Measurements from ENCODE around the gene RAB40C.

Gene RAB40C

GRCh38 chr16:576197-576822 lies 13.6 kb upstream of the RAB40C start:
- no peaks in the 10 kb centered on the region for H3K9me3 Mint-ChIP-seq
- peaks cover 10% of the 10 kb centered on the region for H3K4me1 Mint-ChIP-seq
- ATAC-seq (ENCODE audit: low read depth) (no peak), DNase-seq (ENCODE audit: low spot score in 2 of 2) (no peak)
- H3K27me3 Mint-ChIP-seq, result no peaks in the 10 kb centered on the region
- no peak overlapping the region for H3K4me3 Mint-ChIP-seq
- no peaks in the 10 kb centered on the region for H3K36me3 Mint-ChIP-seq
- no peak overlapping the region for H3K27ac Mint-ChIP-seq

- H3K9me3 Mint-ChIP-seq, result no peaks in the 10 kb centered on the region
- no peaks in the 10 kb centered on the region for H3K36me3 Mint-ChIP-seq
- H3K27me3 Mint-ChIP-seq, result no peaks in the 10 kb centered on the region
- ATAC-seq (ENCODE audit: low read depth) (no peak), DNase-seq (ENCODE audit: low spot score in 2 of 2) (no peak)
- H3K4me3 Mint-ChIP-seq, result no peak overlapping the region
- peaks cover 6% of the 10 kb centered on the region for H3K4me1 Mint-ChIP-seq
- no peak overlapping the region for H3K27ac Mint-ChIP-seq
These were observed 13.1 kb upstream of the RAB40C start for GRCh38 chr16:576823-577201.

GRCh38 chr16:577796-578195 lies 12.1 kb upstream of the RAB40C start:
- ATAC-seq (ENCODE audit: low read depth), result no peak
- peaks cover 4% of the 10 kb centered on the region for H3K4me1 Mint-ChIP-seq
- H3K27me3 Mint-ChIP-seq, result no peaks in the 10 kb centered on the region
- no peak overlapping the region for H3K4me3 Mint-ChIP-seq
- H3K36me3 Mint-ChIP-seq, result no peaks in the 10 kb centered on the region
- no peak overlapping the region for H3K27ac Mint-ChIP-seq
- no peak for DNase-seq (ENCODE audit: low spot score in 2 of 2)
- H3K9me3 Mint-ChIP-seq, result no peaks in the 10 kb centered on the region

- H3K9me3 Mint-ChIP-seq, result no peaks in the 10 kb centered on the region
- ATAC-seq (ENCODE audit: low read depth), result no peak
- no peak overlapping the region for H3K4me3 Mint-ChIP-seq
- no peak for DNase-seq (ENCODE audit: low spot score in 2 of 2)
- H3K27me3 Mint-ChIP-seq, result no peaks in the 10 kb centered on the region
- H3K27ac Mint-ChIP-seq, result no peak overlapping the region
- no peaks in the 10 kb centered on the region for H3K36me3 Mint-ChIP-seq
- H3K4me1 Mint-ChIP-seq, result peaks cover 4% of the 10 kb centered on the region
These were observed 11.5 kb upstream of the RAB40C start for GRCh38 chr16:578232-578869.

- ATAC-seq (ENCODE audit: low read depth) (peak; percentile 96), DNase-seq (ENCODE audit: low spot score in 2 of 2) (peak; percentile 66 to 86)
- Mint-ChIP-seq H3K9me3 (no peaks in the 10 kb centered on the region), H3K36me3 (no peaks in the 10 kb centered on the region), H3K4me3 (peak overlapping the region; percentile 53), H3K27ac (no peak overlapping the region), H3K4me1 (peaks cover 4% of the 10 kb centered on the region), H3K27me3 (no peaks in the 10 kb centered on the region)
These were observed 10.9 kb upstream of the RAB40C start for GRCh38 chr16:578870-579405.

GRCh38 chr16:580141-580945 lies 9.5 kb upstream of the RAB40C start:
- no peaks in the 10 kb centered on the region for H3K9me3 Mint-ChIP-seq
- ATAC-seq (ENCODE audit: low read depth) (no peak), DNase-seq (ENCODE audit: low spot score in 2 of 2) (no peak)
- no peaks in the 10 kb centered on the region for H3K36me3 Mint-ChIP-seq
- no peak overlapping the region for H3K27ac Mint-ChIP-seq
- peaks cover 2% of the 10 kb centered on the region for H3K27me3 Mint-ChIP-seq
- H3K4me3 Mint-ChIP-seq, result no peak overlapping the region
- H3K4me1 Mint-ChIP-seq, result peaks cover 4% of the 10 kb centered on the region

GRCh38 chr16:580946-581498 lies 8.8 kb upstream of the RAB40C start:
- DNase-seq (ENCODE audit: low spot score in 2 of 2) (no peak), ATAC-seq (ENCODE audit: low read depth) (no peak)
- H3K36me3 Mint-ChIP-seq, result no peaks in the 10 kb centered on the region
- H3K9me3 Mint-ChIP-seq, result no peaks in the 10 kb centered on the region
- H3K27me3 Mint-ChIP-seq, result peaks cover 2% of the 10 kb centered on the region
- no peak overlapping the region for H3K4me3 Mint-ChIP-seq
- H3K27ac Mint-ChIP-seq, result no peak overlapping the region
- H3K4me1 Mint-ChIP-seq, result peaks cover 4% of the 10 kb centered on the region

GRCh38 chr16:582218-582613 lies 7.7 kb upstream of the RAB40C start:
- DNase-seq (ENCODE audit: low spot score in 2 of 2), result no peak
- H3K27me3 Mint-ChIP-seq, result peaks cover 2% of the 10 kb centered on the region
- no peak overlapping the region for H3K4me3 Mint-ChIP-seq
- ATAC-seq (ENCODE audit: low read depth), result no peak
- no peaks in the 10 kb centered on the region for H3K36me3 Mint-ChIP-seq
- no peaks in the 10 kb centered on the region for H3K9me3 Mint-ChIP-seq
- peaks cover 5% of the 10 kb centered on the region for H3K4me1 Mint-ChIP-seq
- no peak overlapping the region for H3K27ac Mint-ChIP-seq

GRCh38 chr16:582614-583331 lies 7.1 kb upstream of the RAB40C start:
- Mint-ChIP-seq H3K27ac (no peak overlapping the region), H3K4me1 (peaks cover 7% of the 10 kb centered on the region), H3K4me3 (no peak overlapping the region), H3K36me3 (no peaks in the 10 kb centered on the region), H3K9me3 (no peaks in the 10 kb centered on the region), H3K27me3 (peaks cover 2% of the 10 kb centered on the region)
- ATAC-seq (ENCODE audit: low read depth), result no peak
- no peak for DNase-seq (ENCODE audit: low spot score in 2 of 2)

- H3K27me3 Mint-ChIP-seq, result peaks cover 2% of the 10 kb centered on the region
- H3K9me3 Mint-ChIP-seq, result no peaks in the 10 kb centered on the region
- ATAC-seq (ENCODE audit: low read depth) (no peak), DNase-seq (ENCODE audit: low spot score in 2 of 2) (no peak)
- H3K27ac Mint-ChIP-seq, result no peak overlapping the region
- H3K36me3 Mint-ChIP-seq, result no peaks in the 10 kb centered on the region
- H3K4me3 Mint-ChIP-seq, result no peak overlapping the region
- H3K4me1 Mint-ChIP-seq, result peaks cover 7% of the 10 kb centered on the region
These were observed 6.4 kb upstream of the RAB40C start for GRCh38 chr16:583470-583814.

- H3K36me3 Mint-ChIP-seq, result no peaks in the 10 kb centered on the region
These were observed 5.9 kb upstream of the RAB40C start for GRCh38 chr16:583815-584591.

GRCh38 chr16:585351-585750 lies 4.5 kb upstream of the RAB40C start:
- no peak overlapping the region for H3K4me3 Mint-ChIP-seq
- H3K9me3 Mint-ChIP-seq, result no peaks in the 10 kb centered on the region
- ATAC-seq (ENCODE audit: low read depth) (no peak), DNase-seq (ENCODE audit: low spot score in 2 of 2) (no peak)
- H3K4me1 Mint-ChIP-seq, result peaks cover 6% of the 10 kb centered on the region
- peaks cover 2% of the 10 kb centered on the region for H3K27me3 Mint-ChIP-seq
- H3K36me3 Mint-ChIP-seq, result no peaks in the 10 kb centered on the region
- H3K27ac Mint-ChIP-seq, result no peak overlapping the region

More at GRCh38 chr16:583815-584591, 5.9 kb upstream of the RAB40C start:
- no peak for DNase-seq (ENCODE audit: low spot score in 2 of 2)
- no peak overlapping the region for H3K27ac Mint-ChIP-seq
- H3K4me1 Mint-ChIP-seq, result peaks cover 6% of the 10 kb centered on the region
- peaks cover 2% of the 10 kb centered on the region for H3K27me3 Mint-ChIP-seq
- no peak for ATAC-seq (ENCODE audit: low read depth)
- no peak overlapping the region for H3K4me3 Mint-ChIP-seq
- no peaks in the 10 kb centered on the region for H3K9me3 Mint-ChIP-seq

GRCh38 chr16:586047-586644 lies 3.7 kb upstream of the RAB40C start:
- ATAC-seq (ENCODE audit: low read depth) (no peak), DNase-seq (ENCODE audit: low spot score in 2 of 2) (no peak)
- H3K27ac Mint-ChIP-seq, result no peak overlapping the region
- no peak overlapping the region for H3K4me3 Mint-ChIP-seq
- no peaks in the 10 kb centered on the region for H3K9me3 Mint-ChIP-seq
- peaks cover 2% of the 10 kb centered on the region for H3K27me3 Mint-ChIP-seq
- peaks cover 13% of the 10 kb centered on the region for H3K4me1 Mint-ChIP-seq
- H3K36me3 Mint-ChIP-seq, result no peaks in the 10 kb centered on the region

Measured in memory B cell (primary cell).